GM12878 (cell line): ENCODE measurements around the gene MRPL53. TPM values are rescaled to one million over a fixed set of nuclear protein-coding genes. Genes with fewer than 3 reads are reported as not detected.

Experiments used
- ATAC-seq: fragments of 200-7000 bp; cut with Tn5 transposase; 3 replicates; pipeline ENCODE4 v1.9.1; 2020; ENCODE audit warnings: mild to moderate bottlenecking, moderate library complexity
- BruUV-seq: library from RNA; stranded (reverse); fragments of 400-500 nt; replicated peaks from 2 replicates; lab custom pipeline; 2021; lab: Mats Ljungman, UMichigan
- CTCF ChIA-PET: fragments of 300-600 bp; sonication (Branson Sonifier 250); formaldehyde crosslinking; extraction: SDS; loops from one replicate; lab custom pipeline; 2021; ENCODE audit warnings: inconsistent platforms; lab: Yijun Ruan, JAX
- POLR2A ChIA-PET: fragments of 350-600 bp; formaldehyde crosslinking; extraction: SDS; loops from one replicate; lab custom pipeline; 2021; ENCODE audit warnings: inconsistent platforms; lab: Charles Lee
- RAD21 ChIA-PET: fragments of 300-600 bp; sonication (Branson Sonifier 250); formaldehyde crosslinking; loops from one replicate; lab custom pipeline; 2023; ENCODE audit warnings: antibody characterized with exemption; ENCODE audit not compliant: unreplicated experiment; lab: Charles Lee
- SMC1A ChIA-PET: fragments of 300-600 bp; sonication (Branson Sonifier 250); formaldehyde crosslinking; loops from one replicate; lab custom pipeline; 2023; ENCODE audit not compliant: unreplicated experiment, uncharacterized antibody; lab: Charles Lee
- DNase-seq: peaks from one replicate; pipeline ENCODE4 v3.0.0-alpha.2; 2011; ENCODE audit warnings: low read depth, low spot score
- FAIRE-seq: peaks from 3 replicates; lab custom pipeline; 2011; peaks lifted over from hg19 to GRCh38; lab: Jason Lieb, UNC
- H2AFZ ChIP-seq: 2 replicates; pipeline ENCODE4 v1.6.0; 2011; ENCODE audit warnings: low read depth, low read length, control low read depth; ENCODE audit not compliant: control insufficient read depth
- H3K27ac ChIP-seq: 2 replicates; pipeline ENCODE4 v1.5.1; 2011; ENCODE audit warnings: control low read depth; ENCODE audit not compliant: control insufficient read depth, insufficient read depth
- H3K27me3 ChIP-seq, 2 experiments: replicated peaks in 1 of 2; 2 replicates each; pipeline versions ENCODE4 v1.6.0 to v1.6.1; 2011; ENCODE audit warnings: low read length in 1 of 2; ENCODE audit not compliant: control insufficient read depth in 2 of 2, insufficient read depth in 2 of 2
- H3K36me3 ChIP-seq, 2 experiments: 2 replicates each; pipeline ENCODE4 v1.5.1; 2011; ENCODE audit warnings: low read length in 1 of 2; ENCODE audit not compliant: control insufficient read depth in 2 of 2, insufficient read depth in 2 of 2
- H3K4me1 ChIP-seq: 2 replicates; pipeline ENCODE4 v1.6.1; 2011; ENCODE audit warnings: mild to moderate bottlenecking, low read length, moderate library complexity, mixed read lengths; ENCODE audit not compliant: control insufficient read depth, insufficient read depth
- H3K4me2 ChIP-seq: 2 replicates; pipeline ENCODE4 v1.6.0; 2011; ENCODE audit warnings: control low read depth; ENCODE audit not compliant: control insufficient read depth, insufficient read depth
- H3K4me3 ChIP-seq: fragments of 200-600 bp; sonication (generic); 2 replicates; pipeline ENCODE4 v1.5.1; 2016
- H3K79me2 ChIP-seq: 2 replicates; pipeline ENCODE4 v1.6.0; 2011; ENCODE audit warnings: low read length; ENCODE audit not compliant: control insufficient read depth, insufficient read depth
- H3K9ac ChIP-seq: 2 replicates; pipeline ENCODE4 v1.8.0; 2011; ENCODE audit warnings: low read length, control low read depth, mixed read lengths; ENCODE audit not compliant: control insufficient read depth, insufficient read depth
- H3K9me3 ChIP-seq: replicated peaks from 3 replicates; pipeline ENCODE4 v1.5.1; 2011; ENCODE audit warnings: mild to moderate bottlenecking, low read length; ENCODE audit not compliant: control insufficient read depth, insufficient read depth
- H4K20me1 ChIP-seq: 2 replicates; pipeline ENCODE4 v1.6.0; 2011; ENCODE audit not compliant: control insufficient read depth, insufficient read depth
- BMI1 ChIP-seq: fragments of 450-650 bp; IDR thresholded peaks from 2 replicates; pipeline ENCODE4 v1.6.1; 2016; ENCODE audit warnings: mild to moderate bottlenecking, moderate library complexity, borderline replicate concordance
- EZH2 ChIP-seq: IDR thresholded peaks from 2 replicates; pipeline ENCODE4 v1.6.1; 2012; ENCODE audit warnings: low read depth, mild to moderate bottlenecking, control low read depth, inconsistent platforms, low read length, borderline replicate concordance; ENCODE audit not compliant: control insufficient read depth
- FOXM1 ChIP-seq: IDR thresholded peaks from 2 replicates; pipeline ENCODE4 v1.6.1; 2012; ENCODE audit warnings: low read depth, mild to moderate bottlenecking, inconsistent platforms, low read length, moderate library complexity
- PAX8 ChIP-seq: fragments of 450-650 bp; IDR thresholded peaks from 2 replicates; pipeline ENCODE4 v1.6.1; 2017; ENCODE audit warnings: mild to moderate bottlenecking, moderate library complexity
- SUZ12 ChIP-seq: fragments of 200-600 bp; sonication (generic); IDR thresholded peaks from one replicate; pipeline ENCODE4 v1.6.1; 2018; ENCODE audit warnings: antibody characterized with exemption, mild to moderate bottlenecking; ENCODE audit not compliant: unreplicated experiment
- WGBS: methylation state at CpG from one replicate; pipeline ENCODE4 v1.1.6; 2016; ENCODE audit warnings: low lambda C conversion rate; ENCODE audit not compliant: insufficient replicate concordance, insufficient coverage; ENCODE audit errors: missing lambda C conversion rate; 5-methylcytosine and 5-hydroxymethylcytosine counted together
- in situ Hi-C: fragments of 300-500 bp; cut with MboI; formaldehyde crosslinking; loops from 9 replicates; pipeline ENCODE4 v1.14.3; 2018; ENCODE audit warnings: mixed read lengths
- intact Hi-C: fragments of 100-400 bp; cut with micrococcal nuclease; formaldehyde crosslinking; loops from one replicate; pipeline ENCODE4 v1.14.2; 2022; ENCODE audit not compliant: unreplicated experiment
- polyA plus RNA-seq, 11 experiments: library from polyadenylated mRNA; depleted of rRNA in 4 of 11; unstranded in 6 of 11; stranded (reverse) in 5 of 11; fragments of >200 nt; fragmentation: Nextera tagmentation in 4 of 11; fragmentation: Illumina TruSeq in 1 of 11; extraction: Ambion mirVana in 4 of 11; extraction: Trizol in 1 of 11; gene quantifications; 1 replicate in 1 of 11; 2 replicates in 10 of 11; pipeline versions ENCODE4 v1.2.1 to v1.2.3, GENCODE V29; 2011 to 2016; ENCODE audit warnings: inconsistent platforms in 2 of 11, missing spikeins in 2 of 11, low read depth in 1 of 11
- total RNA-seq, 4 experiments: library from RNA; depleted of rRNA in 3 of 4; stranded (reverse); fragments of >200 nt in 3 of 4; fragmentation: Illumina TruSeq in 1 of 4; extraction: Trizol in 1 of 4; gene quantifications; 2 replicates each; pipeline versions ENCODE4 v1.2.1 to v1.2.3, GENCODE V29; 2013 to 2021

Gene MRPL53
- total and polyA plus RNA-seq, 10 of the 15 experiments (the other 5 are each of a cell fraction or from before 2014, with no cell fraction given): 15.1 to 167 (median 80.9) TPM

DNA sequence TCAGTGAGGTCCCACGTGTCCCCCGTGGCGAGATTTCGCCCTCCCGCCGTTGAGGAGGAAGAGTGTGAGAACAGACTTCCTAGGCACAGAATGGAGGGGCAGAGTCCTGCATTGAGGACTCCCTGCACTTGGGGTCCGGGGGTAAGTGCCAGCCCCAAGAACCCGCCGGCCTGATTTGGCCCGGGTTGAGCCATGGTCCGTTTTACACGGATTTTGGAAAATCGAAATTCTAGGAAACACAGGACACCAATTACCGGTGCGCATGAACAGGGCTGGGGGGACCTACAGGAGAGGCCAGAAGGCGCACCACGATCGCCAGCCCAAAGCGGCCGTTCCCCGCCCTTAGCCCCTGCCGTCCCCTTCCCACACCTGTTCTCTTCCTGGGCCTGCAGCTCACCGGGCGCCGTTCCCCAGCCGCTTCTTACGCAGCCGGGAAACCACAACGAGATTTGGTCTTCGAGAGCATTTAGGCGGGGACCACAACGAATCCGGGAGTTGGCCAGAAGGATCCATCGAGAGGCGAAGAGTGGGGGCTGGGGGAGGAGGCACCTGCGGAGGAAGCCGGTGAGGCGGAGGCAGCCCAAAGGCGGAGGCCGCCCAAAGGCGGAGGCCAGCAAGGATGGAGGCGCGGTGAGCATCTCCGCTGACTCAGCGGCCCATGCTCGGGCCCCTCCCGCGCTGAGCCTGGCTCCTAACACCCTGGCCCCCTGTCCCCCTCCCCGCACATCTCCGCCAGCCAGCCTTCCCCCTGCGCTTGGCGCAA lies 41.3 kb upstream of the MRPL53 start:
- Histone ChIP-seq H3K27me3 (peaks cover 18 to 31% of the 10 kb centered on the region in 2 experiments), H3K79me2 (no peaks in the 10 kb centered on the region), H3K4me2 (no peak overlapping the region), H3K36me3 (no peaks in the 10 kb centered on the region), H3K27ac (no peak overlapping the region), H3K9ac (no peak overlapping the region), H3K4me3 (no peak overlapping the region), H4K20me1 (no peaks in the 10 kb centered on the region), H3K9me3 (no peaks in the 10 kb centered on the region; the same call in 2 of the 3 replicates), H3K4me1 (peaks cover 13% of the 10 kb centered on the region; the same call in 1 of the 2 replicates), H2AFZ (no peak overlapping the region)
- FAIRE-seq (no peak), ATAC-seq (no peak), DNase-seq (no peak)
- WGBS: 11% methylated on average over 46 of the region's 52 CpGs
- no TSS peak for BruUV-seq
- intact Hi-C loops (no loop called here), in situ Hi-C loops (no loop called here)
- CTCF ChIA-PET: interaction anchor here (1.1 kb wide), 1 partner anchor 9 kb away, joined by 3 read pairs; no protein-coding TSS in a partner anchor
- POLR2A ChIA-PET: interaction anchor here (1.0 kb wide), 1 partner anchor 78 kb away, joined by 3 read pairs; no protein-coding TSS in a partner anchor
- TF ChIP-seq PAX8: no peak
- TF ChIP-seq FOXM1: no peak
- 0 out of 2 replicates have a peak, but pooled peaks have one; percentile 60 for TF ChIP-seq EZH2
- TF ChIP-seq BMI1: peak; percentile 96
- peak; percentile 73 for TF ChIP-seq SUZ12
- RAD21 ChIA-PET: interaction anchor here (0.7 kb wide), 1 partner anchor 75 kb away, joined by 3 read pairs; no protein-coding TSS in a partner anchor
- SMC1A ChIA-PET: no interaction called here
